ENCODE results near the gene MLLT3.
A peak's percentile ranks its signal among the peaks of the same experiment; 100 is the strongest.

Gene MLLT3

DNA sequence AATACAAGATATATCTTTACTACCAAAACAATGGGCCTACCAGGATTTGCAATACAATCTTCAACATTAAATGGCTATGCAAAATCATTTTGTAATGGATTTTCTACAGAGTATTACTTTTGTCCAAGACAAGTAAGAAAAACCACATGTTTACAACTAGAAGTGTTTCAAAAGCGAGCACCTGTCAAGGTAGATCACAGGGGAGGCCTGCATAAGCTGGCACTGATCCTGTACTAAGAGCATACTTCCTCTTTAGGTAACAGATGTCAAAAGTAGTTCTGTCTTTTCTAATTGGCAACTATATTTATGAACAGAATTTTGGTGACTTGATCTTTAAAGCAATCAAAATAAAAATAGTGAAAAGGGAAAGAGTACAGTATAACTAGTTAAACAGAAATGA is 249.0 kb downstream of the MLLT3 start:
- DNase-seq, result no peak

DNA sequence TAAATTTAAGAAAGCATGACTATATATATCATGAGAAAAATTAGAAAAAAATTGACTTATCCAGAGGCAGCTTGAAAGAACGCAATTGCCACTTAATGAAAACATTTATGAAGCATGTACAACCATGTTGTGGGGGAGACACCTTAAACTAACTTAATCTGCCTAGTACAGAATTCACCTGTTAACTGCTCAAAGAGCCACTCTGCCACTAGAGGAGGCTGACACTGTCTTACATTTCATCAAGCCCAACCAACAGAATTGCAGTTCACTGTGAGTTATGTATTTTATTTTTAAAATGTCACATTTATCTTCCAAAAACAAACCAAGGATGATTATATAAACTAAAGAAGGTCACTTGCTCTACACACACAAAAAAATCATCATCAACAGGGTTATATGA is 252.9 kb downstream of the MLLT3 start:
- DNase-seq, result no peak

- no peak for DNase-seq
These were observed 254.4 kb downstream of the MLLT3 start for GRCh38 chr9:20367855-20368254.

GRCh38 chr9:20364959-20365358 is 257.3 kb downstream of the MLLT3 start:
- DNase-seq, result no peak

DNA sequence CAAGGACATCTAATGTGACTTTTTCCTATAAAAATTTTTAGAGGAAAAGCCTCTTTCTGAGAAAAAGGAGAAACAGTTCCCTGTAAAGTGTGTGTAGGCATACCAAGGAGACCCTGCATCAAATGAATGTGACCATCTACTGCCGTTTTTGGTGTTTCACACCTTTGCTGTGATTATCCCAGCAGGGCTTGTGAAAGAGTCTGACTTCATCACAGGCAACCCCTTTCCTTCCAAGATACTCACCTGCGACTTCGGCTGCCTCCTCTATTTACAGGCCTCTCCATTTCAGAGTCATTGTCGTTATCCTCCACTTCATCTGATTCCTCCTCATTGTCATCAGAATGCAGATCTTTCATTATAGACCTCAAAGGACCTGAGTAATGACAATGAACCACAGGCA is 259.1 kb downstream of the MLLT3 start:
- DNase-seq, result no peak

DNA sequence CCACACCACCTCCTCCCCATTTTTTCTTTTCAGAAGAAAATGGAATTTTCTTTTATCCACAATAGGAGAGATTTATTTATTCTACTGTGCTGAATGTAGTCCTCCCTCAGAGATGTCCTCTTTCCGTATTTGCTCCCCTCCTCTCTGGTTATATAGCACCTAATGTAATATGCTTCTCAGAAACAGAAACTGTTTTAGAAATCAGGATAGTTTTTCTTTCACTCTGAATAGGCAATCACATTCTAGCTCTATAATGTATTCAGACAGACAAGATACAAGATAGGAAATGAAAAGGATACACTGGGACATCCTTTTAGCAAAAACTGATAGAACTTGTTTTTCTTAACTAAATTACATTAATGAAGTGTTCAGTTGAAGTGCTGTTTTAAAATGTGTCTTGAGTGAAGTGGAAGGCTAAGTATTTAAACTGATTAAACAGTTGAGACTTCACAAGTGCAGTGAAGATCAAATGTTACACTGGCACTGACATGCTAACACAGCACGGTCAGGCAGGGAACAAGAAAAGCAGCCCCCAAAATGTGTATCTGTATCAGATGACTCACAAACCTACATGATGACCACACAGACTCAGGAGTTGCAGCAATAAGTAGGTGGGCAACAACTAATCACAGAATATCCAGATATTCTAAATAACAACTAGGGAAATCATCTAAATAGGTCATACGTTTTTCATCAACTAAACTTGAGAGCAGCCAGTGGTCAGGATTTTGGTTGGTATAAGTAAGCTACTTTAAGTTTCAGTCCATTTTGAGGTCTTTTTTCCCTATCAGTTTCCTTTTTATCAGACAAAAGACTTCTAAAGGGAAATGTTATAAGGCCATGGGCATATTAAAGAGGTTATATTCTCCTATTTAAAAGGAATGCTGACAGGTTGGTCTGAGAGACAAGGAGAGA is 260.4 kb downstream of the MLLT3 start:
- no peak for DNase-seq

DNA sequence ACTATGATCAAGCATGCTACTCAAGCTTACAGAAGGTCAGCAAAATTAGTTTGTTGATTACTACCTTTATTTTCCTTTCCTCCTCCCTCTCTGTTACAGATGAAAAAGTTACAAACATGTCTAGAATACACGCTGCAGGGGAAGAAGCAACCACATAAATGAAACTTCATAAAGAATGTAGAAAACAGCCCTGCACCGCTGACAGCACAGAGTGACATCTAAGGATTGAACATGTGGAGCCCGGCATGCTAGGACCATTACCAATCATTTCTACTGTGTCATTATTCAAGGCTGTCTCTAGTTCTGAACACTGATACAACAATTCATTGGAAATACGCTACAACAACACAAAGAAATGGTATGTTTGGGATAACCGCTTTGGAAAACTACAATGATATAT is 261.1 kb downstream of the MLLT3 start:
- no peak for DNase-seq

- DNase-seq, result no peak
These were observed 264.1 kb downstream of the MLLT3 start for GRCh38 chr9:20358207-20358606.

DNA sequence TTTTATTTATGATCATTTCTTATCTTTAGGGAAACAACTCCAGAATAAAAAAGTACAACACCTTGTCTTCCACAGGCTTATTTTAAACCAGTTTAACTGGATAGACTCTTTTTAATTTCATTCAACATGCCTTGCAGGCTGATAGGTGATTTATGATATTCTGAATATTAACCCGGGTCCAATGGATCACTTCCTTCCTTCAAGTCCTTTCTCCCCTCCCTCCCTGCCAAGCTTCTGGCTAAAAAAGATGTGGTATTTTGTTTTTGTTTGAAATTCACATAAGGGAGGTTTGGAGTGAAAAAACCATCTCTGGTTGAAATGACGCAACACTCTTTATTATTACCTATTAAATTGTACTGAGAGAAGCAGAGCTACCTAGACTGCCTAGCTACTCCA is 265.3 kb downstream of the MLLT3 start:
- no peak for DNase-seq

GRCh38 chr9:20356403-20357036 is 265.8 kb downstream of the MLLT3 start:
- peak; percentile 40 to 53 for DNase-seq

- no peak for DNase-seq
These were observed 267.3 kb downstream of the MLLT3 start for GRCh38 chr9:20355022-20355421.

- no peak for DNase-seq
These were observed 268.2 kb downstream of the MLLT3 start for GRCh38 chr9:20353931-20354652.

DNA sequence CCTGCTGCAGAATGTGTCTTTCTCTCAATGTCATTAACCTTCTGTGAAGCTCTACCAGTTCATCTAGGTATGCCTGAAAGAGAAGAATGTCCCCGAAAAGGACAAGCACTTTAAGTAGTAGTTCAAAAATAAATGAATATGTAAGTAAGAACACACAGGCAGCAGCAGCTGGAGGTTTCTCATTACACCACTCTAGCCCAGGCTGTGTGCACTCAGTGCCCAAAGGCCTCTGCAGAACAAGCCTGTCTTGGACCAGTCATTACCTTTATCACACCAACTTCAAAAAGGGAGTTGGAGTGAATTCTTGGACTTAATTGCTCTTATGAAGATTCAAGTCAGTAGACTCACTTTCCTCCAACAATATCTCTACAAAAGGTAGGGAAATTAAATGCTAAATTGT is 268.8 kb downstream of the MLLT3 start:
- no peak for DNase-seq

DNA sequence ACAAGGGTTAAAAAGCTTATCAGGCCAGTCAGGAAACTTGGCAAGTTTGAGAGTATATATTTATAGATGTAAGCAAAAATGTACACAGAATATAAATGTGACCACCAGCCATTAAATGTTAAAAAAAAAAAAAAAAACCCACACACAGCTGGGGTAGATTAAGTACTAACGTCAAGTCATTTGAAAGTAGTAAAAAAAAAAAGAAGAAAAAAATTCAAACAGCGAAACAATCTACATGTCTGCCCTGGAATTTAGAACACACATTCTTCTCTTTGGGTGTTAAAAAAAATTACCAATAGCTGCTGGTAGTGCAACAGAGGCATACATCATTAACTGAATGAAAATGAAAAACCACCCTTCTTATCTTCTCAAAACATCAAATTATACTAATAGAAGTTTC is 269.7 kb downstream of the MLLT3 start:
- DNase-seq, result no peak

- no peak for DNase-seq
These were observed 270.6 kb downstream of the MLLT3 start for GRCh38 chr9:20351715-20352114.

DNA sequence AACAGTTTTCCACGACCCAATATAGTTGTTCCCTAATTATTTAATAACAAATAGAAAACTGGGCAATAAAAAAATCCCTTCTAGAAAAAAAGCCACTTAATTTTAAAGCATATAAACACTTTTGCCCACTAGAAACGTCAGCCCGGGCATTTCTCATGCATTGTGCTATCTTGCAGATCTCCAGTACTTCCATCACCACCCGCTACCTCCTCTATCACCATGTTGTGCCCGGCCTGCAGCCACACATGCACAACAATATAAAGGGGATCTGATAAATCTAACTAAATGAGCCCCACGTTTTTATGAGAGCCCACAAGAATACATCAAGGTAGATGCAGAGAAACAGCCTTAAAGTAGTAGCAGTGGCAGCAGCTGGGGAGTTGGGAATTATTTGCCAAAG is 272.7 kb downstream of the MLLT3 start:
- DNase-seq, result no peak

- no peak for DNase-seq
These were observed 279.0 kb downstream of the MLLT3 start for GRCh38 chr9:20343325-20343724.

GRCh38 chr9:20340511-20340861 is 281.8 kb downstream of the MLLT3 start:
- no peak for DNase-seq

GRCh38 chr9:20335668-20336332 is 286.5 kb downstream of the MLLT3 start:
- DNase-seq, result no peak

- no peak for DNase-seq
These were observed 288.3 kb downstream of the MLLT3 start for GRCh38 chr9:20333991-20334390.

- no peak for DNase-seq
These were observed 291.1 kb downstream of the MLLT3 start for GRCh38 chr9:20331095-20331685.

GRCh38 chr9:20330688-20331087 is 291.6 kb downstream of the MLLT3 start:
- no peak for DNase-seq

DNA sequence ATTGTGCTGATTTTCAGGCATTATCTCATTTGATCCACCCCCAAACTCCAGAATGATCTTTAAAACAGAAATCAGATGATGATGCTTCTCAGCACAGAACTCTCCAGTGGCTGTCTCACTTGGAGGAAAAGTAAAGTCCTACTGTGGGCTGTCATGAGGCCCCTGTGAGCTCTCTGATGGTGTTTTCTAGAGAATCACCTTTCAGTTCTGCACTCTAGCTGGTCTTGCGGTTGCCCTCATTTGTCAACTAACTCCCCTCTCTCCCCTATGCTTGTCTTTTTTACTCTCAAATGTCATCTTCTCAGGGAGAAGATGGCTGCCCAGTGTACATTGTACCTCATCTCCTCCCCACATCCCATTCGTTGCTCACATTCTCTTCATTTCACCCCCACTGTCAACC is 295.8 kb downstream of the MLLT3 start:
- no peak for DNase-seq

Measured in inflammatory macrophage (primary cell).